ENCODE data around the gene XPO4. TPM values are rescaled to one million over a fixed set of nuclear protein-coding genes. Genes with fewer than 3 reads are reported as not detected.

Gene XPO4
- polyA plus RNA-seq, 1 of the 3 experiments (the other 2 are of a cell fraction) = 4.2 TPM

GRCh38 chr13:20924758-20925394 is 22.3 kb upstream of the XPO4 start:
- Histone ChIP-seq H3K9ac (no peak overlapping the region), H3K27ac (ENCODE audit: low read depth in 2 of 2, low read length in 1 of 2) (no peak overlapping the region), H3K9me2 (no peaks in the 10 kb centered on the region), H3K36me3 (replicated peaks in 1 of 2; ENCODE audit: control insufficient read depth in 1 of 2, insufficient read depth in 2 of 2, low read length in 1 of 2) (no peaks in the 10 kb centered on the region), H4K20me1 (ENCODE audit: insufficient read depth) (no peaks in the 10 kb centered on the region), H3K27me3 (ENCODE audit: insufficient read depth) (no peaks in the 10 kb centered on the region), H3K4me1 (ENCODE audit: control insufficient read depth in 1 of 2, insufficient read depth in 2 of 2, low read depth in 1 of 2, low read length in 1 of 2) (no peaks in the 10 kb centered on the region; a peak in 1 of 4 replicates), H3K4me3 (ENCODE audit: low read depth in 2 of 2, low read length in 1 of 2) (no peak overlapping the region; a peak in 1 of 4 replicates), H3F3A (replicated peaks; ENCODE audit: insufficient read depth) (no peaks in the 10 kb centered on the region), H2AFZ (ENCODE audit: low read depth) (no peak overlapping the region), H3K9me3 (no peaks in the 10 kb centered on the region), H3K79me2 (ENCODE audit: insufficient read depth) (no peaks in the 10 kb centered on the region), H3K4me2 (no peak overlapping the region)
- CTCF ChIA-PET = interaction anchor here (0.5 to 7.5 kb wide), 35 partner anchors 9 to 799 kb away, joined by 3 to 74 read pairs (median 4); partner anchors contain the start of gene IL17D
- DNase-seq = peak; percentile 59
- TF ChIP-seq CTCF (IDR thresholded peaks at IDR 0.05) = peak; percentile 95
- TF ChIP-seq ZBTB33 (IDR thresholded peaks at IDR 0.05; ENCODE audit: borderline replicate concordance, low read depth) = no peak
- TF ChIP-seq IRF3 (IDR thresholded peaks at IDR 0.05; ENCODE audit: low read depth, low read length) = no peak
- TF ChIP-seq RXRA (IDR thresholded peaks at IDR 0.05; ENCODE audit: borderline replicate concordance, low read depth) = no peak
- TF ChIP-seq GATA2 (CRISPR knock-in tag; IDR thresholded peaks at IDR 0.05) = no peak
- no peak for TF ChIP-seq NRF1 (IDR thresholded peaks at IDR 0.05; ENCODE audit: low read depth, low read length)
- TF ChIP-seq EZH2phosphoT487 (IDR thresholded peaks at IDR 0.05; ENCODE audit: borderline replicate concordance, low read depth) = no peak
- TF ChIP-seq POLR2AphosphoS5 (IDR thresholded peaks at IDR 0.05; ENCODE audit: low read depth, low read length) = no peak
- no peak for TF ChIP-seq MXI1 (IDR thresholded peaks at IDR 0.05; ENCODE audit: low read depth, low read length)
- no peak for TF ChIP-seq RCOR1 (IDR thresholded peaks at IDR 0.05; ENCODE audit: low read length)
- peak; percentile 93 for TF ChIP-seq RAD21 (IDR thresholded peaks at IDR 0.05; ENCODE audit: low read length)
- TF ChIP-seq SMC3 (IDR thresholded peaks at IDR 0.05; ENCODE audit: low read depth, low read length) = peak; percentile 86
- no peak for TF ChIP-seq JUND (IDR thresholded peaks at IDR 0.05)
- no peak for TF ChIP-seq SIN3A (IDR thresholded peaks at IDR 0.05; ENCODE audit: borderline replicate concordance, low read depth, low read length)
- TF ChIP-seq REST (IDR thresholded peaks at IDR 0.05; ENCODE audit: low read depth, low read length) = no peak
- no peak for TF ChIP-seq NFIC (IDR thresholded peaks at IDR 0.05; ENCODE audit: borderline replicate concordance)
- no peak for TF ChIP-seq TAF1 (IDR thresholded peaks at IDR 0.05; ENCODE audit: borderline replicate concordance, low read depth, low read length)
- 31% methylated on average over 3 of the region's 3 CpGs for WGBS (ENCODE audit: low lambda C conversion rate)
- POLR2A ChIA-PET = interaction anchor here (0.6 kb wide), 1 partner anchor 222 kb away, joined by 3 read pairs; the partner anchor contains the start of gene IL17D
